Measurements from ENCODE around the gene RGL2.

DNA sequence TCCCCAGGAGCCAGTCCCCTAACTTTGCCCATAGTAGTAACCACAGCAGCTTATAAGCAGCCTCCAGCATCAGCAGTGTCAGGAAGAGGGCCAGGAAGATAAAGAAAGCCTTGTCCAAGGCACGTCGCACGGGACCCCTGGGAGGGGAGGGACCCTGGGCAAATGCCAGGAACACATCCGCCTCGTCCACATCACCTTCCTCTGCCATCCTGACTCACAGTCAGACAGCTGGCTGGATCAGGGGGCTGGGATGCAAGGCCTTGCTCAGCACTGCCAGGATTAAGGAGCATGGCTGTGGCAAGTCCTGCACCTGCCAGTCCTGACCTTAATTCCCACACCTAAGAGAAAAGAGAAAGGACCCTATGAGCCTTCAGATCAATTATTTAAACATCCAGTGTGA lies 30.3 kb upstream of the RGL2 start:
- TF ChIP-seq, protein P1, sequence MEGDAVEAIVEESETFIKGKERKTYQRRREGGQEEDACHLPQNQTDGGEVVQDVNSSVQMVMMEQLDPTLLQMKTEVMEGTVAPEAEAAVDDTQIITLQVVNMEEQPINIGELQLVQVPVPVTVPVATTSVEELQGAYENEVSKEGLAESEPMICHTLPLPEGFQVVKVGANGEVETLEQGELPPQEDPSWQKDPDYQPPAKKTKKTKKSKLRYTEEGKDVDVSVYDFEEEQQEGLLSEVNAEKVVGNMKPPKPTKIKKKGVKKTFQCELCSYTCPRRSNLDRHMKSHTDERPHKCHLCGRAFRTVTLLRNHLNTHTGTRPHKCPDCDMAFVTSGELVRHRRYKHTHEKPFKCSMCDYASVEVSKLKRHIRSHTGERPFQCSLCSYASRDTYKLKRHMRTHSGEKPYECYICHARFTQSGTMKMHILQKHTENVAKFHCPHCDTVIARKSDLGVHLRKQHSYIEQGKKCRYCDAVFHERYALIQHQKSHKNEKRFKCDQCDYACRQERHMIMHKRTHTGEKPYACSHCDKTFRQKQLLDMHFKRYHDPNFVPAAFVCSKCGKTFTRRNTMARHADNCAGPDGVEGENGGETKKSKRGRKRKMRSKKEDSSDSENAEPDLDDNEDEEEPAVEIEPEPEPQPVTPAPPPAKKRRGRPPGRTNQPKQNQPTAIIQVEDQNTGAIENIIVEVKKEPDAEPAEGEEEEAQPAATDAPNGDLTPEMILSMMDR (IDR thresholded peaks at IDR 0.05; ENCODE audit: low read length): no peak
- TF ChIP-seq EZH2 (IDR thresholded peaks at IDR 0.05; ENCODE audit: borderline replicate concordance, low read length): no peak

Data from OCI-LY1 (cell line).